Measurements from ENCODE around the gene SLA2.
"Not testable (repeated sequence)": the region's sequence is repeated elsewhere in the genome, so short reads cannot be mapped to it uniquely, and the experiment has no call there.

Gene SLA2

GRCh38 chr20:36573798-36574365 lies 72.1 kb downstream of the SLA2 start:
- DNase-seq = peak; percentile 48 to 60

DNA sequence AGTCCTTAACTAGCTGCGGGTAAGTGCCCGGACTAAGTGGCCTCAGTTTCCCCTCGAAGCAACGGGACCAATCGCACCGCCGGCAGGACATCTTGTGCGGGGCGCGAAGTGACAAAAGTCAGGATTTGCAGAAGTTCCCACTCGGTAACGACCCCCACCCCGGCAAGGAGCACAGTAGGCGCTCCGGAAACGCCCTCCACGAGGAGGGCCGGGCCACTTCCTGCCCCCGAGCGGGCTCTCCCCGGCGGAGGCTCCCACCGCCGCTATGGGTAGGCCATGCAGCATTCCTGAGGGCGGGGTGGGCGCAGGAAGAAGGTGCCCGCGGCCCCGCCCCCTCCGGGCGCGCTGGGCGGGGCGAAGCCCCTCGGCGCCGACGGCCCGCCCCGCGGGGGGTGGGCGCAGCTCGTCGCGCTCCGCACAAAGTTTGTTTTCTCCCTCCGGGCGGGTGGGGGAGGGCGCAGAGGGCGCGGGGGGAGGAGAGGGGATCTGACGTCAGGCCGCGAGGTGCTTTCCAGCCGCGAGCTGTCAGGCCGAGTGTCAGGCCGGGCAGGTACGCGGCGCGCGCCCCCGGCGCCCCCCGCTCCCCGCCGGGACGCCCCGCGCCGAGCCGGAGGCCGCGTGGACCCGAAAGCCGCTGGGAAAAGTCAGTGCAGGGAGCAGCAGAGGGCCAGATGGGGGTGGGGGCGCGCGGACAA lies 72.7 kb downstream of the SLA2 start, which contains the start of gene TGIF2:
TGIF2 (plus strand) TSS at position 495 of the 695 bp plus-strand sequence. CDS start 5,178 bp downstream, outside the sequence.
- DNase-seq = peak; percentile 94 to 95

DNA sequence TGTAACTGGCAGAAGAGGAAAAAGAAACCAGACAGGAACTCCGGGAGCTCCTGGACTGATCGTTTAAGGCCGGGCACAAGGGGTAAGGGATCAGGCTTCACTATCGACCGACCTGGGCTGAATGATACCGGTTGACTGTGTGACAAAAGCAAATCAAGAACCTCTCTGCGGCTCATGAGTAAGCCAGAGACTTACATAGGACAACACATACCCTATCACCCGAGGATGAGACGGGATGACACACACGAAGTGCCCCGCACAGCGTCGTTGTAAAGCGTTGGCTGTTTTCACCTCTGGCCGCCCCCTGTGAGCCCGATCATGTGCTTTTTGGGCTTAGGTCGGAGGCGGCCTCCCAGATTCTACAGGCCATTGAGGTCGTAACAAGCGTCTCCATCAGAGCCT lies 73.3 kb downstream of the SLA2 start:
- peak; percentile 65 to 75 for DNase-seq

GRCh38 chr20:36571564-36572504 lies 74.2 kb downstream of the SLA2 start:
- no peak for DNase-seq

GRCh38 chr20:36569847-36570429 lies 76.1 kb downstream of the SLA2 start:
- no peak for DNase-seq

- no peak for DNase-seq
Measured at GRCh38 chr20:36565520-36565919, 80.5 kb downstream of the SLA2 start.

DNA sequence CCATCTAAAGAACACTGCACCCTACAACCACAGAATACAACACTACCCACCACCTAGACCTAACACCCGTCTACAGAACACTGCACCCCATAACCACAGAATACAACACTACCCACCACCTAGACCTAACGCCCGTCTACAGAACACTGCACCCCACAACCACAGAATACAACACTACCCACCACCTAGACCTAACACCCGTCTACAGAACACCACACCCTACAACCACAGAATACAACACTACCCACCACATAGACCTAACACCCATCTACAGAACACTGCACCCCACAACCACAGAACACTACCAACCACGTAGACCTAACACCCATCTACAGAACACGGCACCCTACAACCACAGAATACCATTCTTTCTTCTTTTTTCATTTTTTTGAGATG lies 81.3 kb downstream of the SLA2 start:
- DNase-seq = peak; percentile 40 to 41

GRCh38 chr20:36564078-36564725 lies 81.8 kb downstream of the SLA2 start:
- not testable (repeated sequence) for DNase-seq

- no peak for DNase-seq
Measured at GRCh38 chr20:36563374-36563773, 82.6 kb downstream of the SLA2 start.

DNA sequence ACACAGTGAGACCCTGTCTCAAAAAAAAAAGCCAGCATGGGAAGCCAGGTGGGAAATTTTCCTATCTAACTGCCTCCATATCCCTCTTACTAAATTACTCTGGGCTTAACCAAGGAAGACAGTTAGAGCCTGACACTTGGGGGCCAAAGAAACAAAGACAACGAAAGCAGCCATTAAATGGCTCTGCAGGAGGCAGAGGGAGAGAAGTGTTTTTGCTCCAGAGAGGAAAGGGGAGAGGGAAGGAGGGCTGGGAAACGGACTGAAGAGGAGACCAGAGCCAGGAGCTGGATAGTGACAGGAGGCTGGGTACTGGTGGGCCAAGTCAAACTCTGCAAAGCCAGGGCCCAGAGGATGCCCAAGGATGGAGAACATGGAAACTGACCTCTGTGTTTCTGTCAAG lies 83.3 kb downstream of the SLA2 start:
- DNase-seq = no peak

Measured in CD4-positive, alpha-beta T cell treated with Interleukin-1 beta for 1 hour (primary cell).